ENCODE results near the gene PATL1. TPM values are rescaled to one million over a fixed set of nuclear protein-coding genes. Genes with fewer than 3 reads are reported as not detected.
"Not testable (repeated sequence)": the region's sequence is repeated elsewhere in the genome, so short reads cannot be mapped to it uniquely, and the experiment has no call there.

PATL1 gene
- total RNA-seq, 1 experiment from 2014 or later = 31.9 TPM

DNA sequence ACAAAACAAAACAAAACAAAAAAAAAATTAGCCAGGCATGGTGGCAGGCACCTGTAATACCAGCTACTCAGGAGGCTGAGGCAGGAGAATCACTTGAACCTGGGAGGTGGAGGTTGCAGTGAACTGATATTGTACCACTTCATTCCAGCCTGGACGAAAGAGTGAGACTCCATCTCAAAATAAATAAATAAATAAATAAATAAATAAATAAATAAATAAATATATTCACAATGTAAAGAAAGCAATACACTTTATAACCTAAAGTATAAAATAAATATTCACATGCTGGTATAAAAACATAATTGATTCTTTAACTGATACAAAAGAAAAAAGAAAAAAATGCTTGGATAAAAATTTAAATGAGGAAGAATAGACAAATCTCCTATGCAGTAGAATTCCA is 34.7 kb upstream of the PATL1 start:
- H3K27me3 ChIP-seq (ENCODE audit: low read length); H3K27ac ChIP-seq (ENCODE audit: low read length); H3K4me2 ChIP-seq (ENCODE audit: low read depth, low read length, poor library complexity, severe bottlenecking); H3K9ac ChIP-seq (ENCODE audit: low read length); DNase-seq; H3K4me1 ChIP-seq (ENCODE audit: low read length); H4K20me1 ChIP-seq (ENCODE audit: insufficient read depth, low read depth, low read length); H2AFZ ChIP-seq (ENCODE audit: low read length); H3K36me3 ChIP-seq (ENCODE audit: insufficient read depth, low read length); H3K79me2 ChIP-seq (ENCODE audit: low read length); H3K9me2 ChIP-seq (replicated peaks; ENCODE audit: insufficient read depth, low read length); H3K4me3 ChIP-seq (ENCODE audit: low read length); H3K9me3 ChIP-seq (ENCODE audit: low read length): not testable (repeated sequence)

- not testable (repeated sequence) for H3K79me2 ChIP-seq (ENCODE audit: low read length); DNase-seq; H4K20me1 ChIP-seq (ENCODE audit: insufficient read depth, low read depth, low read length); H2AFZ ChIP-seq (ENCODE audit: low read length); H3K9me3 ChIP-seq (ENCODE audit: low read length); H3K4me1 ChIP-seq (ENCODE audit: low read length); H3K9ac ChIP-seq (ENCODE audit: low read length); H3K4me2 ChIP-seq (ENCODE audit: low read depth, low read length, poor library complexity, severe bottlenecking); H3K27ac ChIP-seq (ENCODE audit: low read length); H3K9me2 ChIP-seq (replicated peaks; ENCODE audit: insufficient read depth, low read length); H3K36me3 ChIP-seq (ENCODE audit: insufficient read depth, low read length); H3K4me3 ChIP-seq (ENCODE audit: low read length); H3K27me3 ChIP-seq (ENCODE audit: low read length)
Observed at GRCh38 chr11:59700157-59700556, 31.3 kb upstream of the PATL1 start.

DNA sequence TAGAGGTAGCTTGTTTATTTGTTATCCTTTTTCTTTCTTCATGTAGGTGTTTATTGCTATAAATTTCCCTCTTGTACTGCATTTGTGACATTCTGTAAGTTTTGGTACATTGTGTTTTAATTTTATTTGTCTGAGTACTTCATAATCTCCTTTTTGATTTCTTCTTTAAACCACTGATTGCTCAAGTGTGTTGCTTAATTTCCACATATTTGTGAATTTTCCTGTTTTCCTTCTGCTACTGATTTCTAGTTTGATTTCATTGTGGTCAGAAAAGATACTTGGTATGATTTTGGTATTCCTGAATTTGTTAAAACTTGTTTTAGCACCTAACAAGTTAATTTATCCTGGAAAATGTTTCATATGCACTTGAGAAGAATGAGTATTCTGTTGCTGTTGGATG is 29.7 kb upstream of the PATL1 start:
- Histone ChIP-seq H3K36me3 (ENCODE audit: insufficient read depth, low read length) (no peaks in the 10 kb centered on the region), H4K20me1 (ENCODE audit: insufficient read depth, low read depth, low read length) (no peaks in the 10 kb centered on the region), H3K4me3 (ENCODE audit: low read length) (no peak overlapping the region), H3K9me3 (ENCODE audit: low read length) (no peaks in the 10 kb centered on the region; the same call in 1 of the 2 replicates), H3K4me1 (ENCODE audit: low read length) (no peaks in the 10 kb centered on the region), H3K27ac (ENCODE audit: low read length) (no peak overlapping the region), H3K9me2 (replicated peaks; ENCODE audit: insufficient read depth, low read length) (no peaks in the 10 kb centered on the region; the same call in 1 of the 2 replicates), H3K27me3 (ENCODE audit: low read length) (no peaks in the 10 kb centered on the region), H3K9ac (ENCODE audit: low read length) (no peak overlapping the region), H2AFZ (ENCODE audit: low read length) (no peak overlapping the region), H3K4me2 (ENCODE audit: low read depth, low read length, poor library complexity, severe bottlenecking) (no peak overlapping the region), H3K79me2 (ENCODE audit: low read length) (no peaks in the 10 kb centered on the region)
- no peak for DNase-seq

DNA sequence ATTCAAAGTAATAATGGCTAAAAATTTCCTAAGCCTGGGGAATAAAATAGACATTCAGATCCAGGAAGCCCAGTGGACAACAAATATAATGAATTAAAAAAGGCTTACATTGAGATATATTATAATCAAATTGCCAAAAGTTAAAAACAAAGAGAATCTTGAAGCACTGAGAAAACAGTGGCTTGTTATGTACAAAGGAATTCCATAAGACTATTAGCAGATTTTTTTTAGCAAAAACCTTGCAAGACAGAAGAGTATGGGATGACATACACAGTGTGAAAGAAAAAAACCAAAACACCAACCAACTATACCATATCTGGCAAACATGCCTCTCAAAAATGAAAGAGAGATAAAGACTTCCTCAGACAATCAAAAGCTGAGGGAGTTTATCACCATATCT is 24.1 kb upstream of the PATL1 start:
- Histone ChIP-seq H2AFZ (ENCODE audit: low read length) (no peak overlapping the region), H3K9ac (ENCODE audit: low read length) (no peak overlapping the region), H4K20me1 (ENCODE audit: insufficient read depth, low read depth, low read length) (no peaks in the 10 kb centered on the region), H3K27me3 (ENCODE audit: low read length) (0 out of 2 replicates have a peak, but pooled peaks cover 2% of the 10 kb centered on the region), H3K4me1 (ENCODE audit: low read length) (no peaks in the 10 kb centered on the region), H3K9me2 (replicated peaks; ENCODE audit: insufficient read depth, low read length) (no peaks in the 10 kb centered on the region; the same call in 1 of the 2 replicates), H3K4me2 (ENCODE audit: low read depth, low read length, poor library complexity, severe bottlenecking) (no peak overlapping the region), H3K79me2 (ENCODE audit: low read length) (no peaks in the 10 kb centered on the region), H3K27ac (ENCODE audit: low read length) (no peak overlapping the region), H3K9me3 (ENCODE audit: low read length) (peaks cover 11% of the 10 kb centered on the region; the same call in 1 of the 2 replicates), H3K36me3 (ENCODE audit: insufficient read depth, low read length) (no peaks in the 10 kb centered on the region), H3K4me3 (ENCODE audit: low read length) (no peak overlapping the region)
- DNase-seq = no peak

DNA sequence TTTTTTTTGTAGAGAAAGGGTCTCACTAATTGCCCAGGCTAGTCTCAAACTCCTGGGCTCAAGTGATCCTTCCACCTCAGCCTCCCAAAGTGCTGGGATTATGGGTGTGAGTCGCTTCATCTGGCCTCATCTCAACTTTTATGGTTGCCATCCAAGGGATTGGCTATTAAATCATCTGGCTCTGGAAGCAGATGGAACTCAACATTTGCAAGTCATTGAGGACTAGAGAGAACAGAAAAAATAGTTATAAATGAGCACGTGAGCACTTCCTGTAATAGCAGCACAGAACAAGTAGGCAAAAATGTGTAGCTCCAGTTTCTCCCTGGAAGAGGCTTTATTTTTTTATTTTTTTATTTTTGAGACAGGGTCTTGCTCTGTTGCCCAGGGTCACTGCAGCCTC is 22.3 kb upstream of the PATL1 start:
- peaks cover 11% of the 10 kb centered on the region; the same call in 1 of the 2 replicates for H3K9me3 ChIP-seq (ENCODE audit: low read length)
- H3K36me3 ChIP-seq (ENCODE audit: insufficient read depth, low read length) = no peaks in the 10 kb centered on the region
- H3K4me3 ChIP-seq (ENCODE audit: low read length) = no peak overlapping the region
- H3K27ac ChIP-seq (ENCODE audit: low read length) = no peak overlapping the region
- H2AFZ ChIP-seq (ENCODE audit: low read length) = no peak overlapping the region
- H3K79me2 ChIP-seq (ENCODE audit: low read length) = no peaks in the 10 kb centered on the region
- 0 out of 2 replicates have a peak, but pooled peaks cover 2% of the 10 kb centered on the region for H3K27me3 ChIP-seq (ENCODE audit: low read length)
- no peak overlapping the region for H3K9ac ChIP-seq (ENCODE audit: low read length)
- no peaks in the 10 kb centered on the region for H3K4me1 ChIP-seq (ENCODE audit: low read length)
- no peaks in the 10 kb centered on the region; the same call in 1 of the 2 replicates for H3K9me2 ChIP-seq (replicated peaks; ENCODE audit: insufficient read depth, low read length)
- no peak for DNase-seq
- no peaks in the 10 kb centered on the region for H4K20me1 ChIP-seq (ENCODE audit: insufficient read depth, low read depth, low read length)
- H3K4me2 ChIP-seq (ENCODE audit: low read depth, low read length, poor library complexity, severe bottlenecking) = no peak overlapping the region

GRCh38 chr11:59689015-59689414 is 20.2 kb upstream of the PATL1 start:
- Histone ChIP-seq H3K9me2 (replicated peaks; ENCODE audit: insufficient read depth, low read length) (no peaks in the 10 kb centered on the region), H4K20me1 (ENCODE audit: insufficient read depth, low read depth, low read length) (no peaks in the 10 kb centered on the region), H3K36me3 (ENCODE audit: insufficient read depth, low read length) (no peaks in the 10 kb centered on the region), H3K4me2 (ENCODE audit: low read depth, low read length, poor library complexity, severe bottlenecking) (no peak overlapping the region), H3K4me1 (ENCODE audit: low read length) (no peaks in the 10 kb centered on the region), H3K9me3 (ENCODE audit: low read length) (peaks cover 11% of the 10 kb centered on the region; the same call in 1 of the 2 replicates), H3K79me2 (ENCODE audit: low read length) (no peaks in the 10 kb centered on the region), H3K9ac (ENCODE audit: low read length) (no peak overlapping the region), H2AFZ (ENCODE audit: low read length) (no peak overlapping the region), H3K4me3 (ENCODE audit: low read length) (no peak overlapping the region), H3K27ac (ENCODE audit: low read length) (no peak overlapping the region), H3K27me3 (ENCODE audit: low read length) (0 out of 2 replicates have a peak, but pooled peaks cover 2% of the 10 kb centered on the region)
- DNase-seq = no peak

GRCh38 chr11:59681260-59681725 is 12.5 kb upstream of the PATL1 start:
- H4K20me1 ChIP-seq (ENCODE audit: insufficient read depth, low read depth, low read length); H3K4me3 ChIP-seq (ENCODE audit: low read length); H3K9ac ChIP-seq (ENCODE audit: low read length); H3K9me3 ChIP-seq (ENCODE audit: low read length); H3K4me1 ChIP-seq (ENCODE audit: low read length); H3K36me3 ChIP-seq (ENCODE audit: insufficient read depth, low read length); H3K9me2 ChIP-seq (replicated peaks; ENCODE audit: insufficient read depth, low read length); H2AFZ ChIP-seq (ENCODE audit: low read length); H3K79me2 ChIP-seq (ENCODE audit: low read length); DNase-seq; H3K27me3 ChIP-seq (ENCODE audit: low read length); H3K4me2 ChIP-seq (ENCODE audit: low read depth, low read length, poor library complexity, severe bottlenecking); H3K27ac ChIP-seq (ENCODE audit: low read length): not testable (repeated sequence)

DNA sequence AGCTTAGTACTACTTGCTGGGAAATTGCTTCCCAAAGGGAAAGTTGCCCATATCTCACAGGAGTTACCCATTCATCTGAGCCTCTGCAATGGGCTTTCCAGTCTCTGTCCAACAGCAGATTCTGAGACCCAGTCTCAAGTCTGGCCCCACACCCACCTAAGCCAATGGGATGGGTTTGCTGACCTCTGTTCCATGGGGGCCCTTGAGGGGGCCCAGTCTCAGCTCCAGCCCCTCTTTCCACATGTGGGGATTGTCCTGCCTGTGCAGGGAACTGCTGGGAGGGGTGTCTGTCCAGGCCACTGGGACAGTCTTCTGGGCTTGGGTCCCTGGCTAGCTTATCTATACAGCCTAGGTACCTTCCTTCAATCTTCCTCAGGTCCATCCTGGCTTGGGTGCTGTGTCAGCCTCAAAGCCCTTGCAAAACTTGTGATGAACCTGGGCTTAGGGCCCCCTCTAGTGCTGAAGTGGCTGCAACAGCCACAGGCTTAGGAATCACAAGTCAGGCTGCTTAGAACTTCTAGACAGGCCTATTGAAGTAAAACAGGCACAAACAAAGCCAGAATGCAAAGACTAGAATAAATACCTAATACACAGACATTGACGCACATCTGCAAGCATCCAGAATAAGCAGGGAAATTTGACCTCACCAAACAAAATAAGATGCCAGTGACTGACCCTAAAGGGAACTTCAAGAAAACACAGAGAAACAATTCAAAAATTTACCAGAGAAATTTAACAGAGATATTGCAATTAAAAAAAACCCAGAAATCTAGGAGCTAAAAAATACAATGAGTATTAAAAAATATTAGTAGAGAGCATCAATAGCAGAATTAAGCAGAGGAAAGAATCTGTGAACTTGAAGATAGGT is 11.7 kb upstream of the PATL1 start:
- Histone ChIP-seq H3K27me3 (ENCODE audit: low read length) (no peaks in the 10 kb centered on the region), H3K9me3 (ENCODE audit: low read length) (no peaks in the 10 kb centered on the region), H3K36me3 (ENCODE audit: insufficient read depth, low read length) (no peaks in the 10 kb centered on the region), H3K79me2 (ENCODE audit: low read length) (no peaks in the 10 kb centered on the region), H4K20me1 (ENCODE audit: insufficient read depth, low read depth, low read length) (no peaks in the 10 kb centered on the region), H3K4me3 (ENCODE audit: low read length) (no peak overlapping the region), H3K4me1 (ENCODE audit: low read length) (no peaks in the 10 kb centered on the region), H3K9ac (ENCODE audit: low read length) (no peak overlapping the region), H3K9me2 (replicated peaks; ENCODE audit: insufficient read depth, low read length) (no peaks in the 10 kb centered on the region), H2AFZ (ENCODE audit: low read length) (no peak overlapping the region), H3K4me2 (ENCODE audit: low read depth, low read length, poor library complexity, severe bottlenecking) (no peak overlapping the region), H3K27ac (ENCODE audit: low read length) (no peak overlapping the region)
- peak; percentile 90 for DNase-seq

Measured in Karpas-422 (cell line).